Lower leg skin (tissue), 4 donors: ENCODE data around the gene DHCR7. TPM values are rescaled to one million over a fixed set of nuclear protein-coding genes. Genes with fewer than 3 reads are reported as not detected.
A peak's percentile ranks its signal among the peaks of the same experiment; 100 is the strongest.

Experiments
- DNase-seq, 2 donors: peaks; one replicate each; pipeline ENCODE4 v3.0.0-alpha.2; 2019; ENCODE audit warnings: low spot score in 2 of 2
- H3K4me3 ChIP-seq: fragments of 200-600 bp; sonication (generic); 2 replicates; pipeline ENCODE4 v1.5.1; 2017; ENCODE audit warnings: mild to moderate bottlenecking, low read depth; ENCODE audit not compliant: poor library complexity, severe bottlenecking
- POLR2A ChIP-seq, 2 donors: fragments of 450-650 bp; IDR thresholded peaks; one replicate each; pipeline ENCODE4 v1.6.1; 2016 to 2017; ENCODE audit warnings: antibody characterized with exemption in 2 of 2, mild to moderate bottlenecking in 1 of 2, moderate library complexity in 1 of 2
- WGBS, 2 donors: methylation state at CpG; one replicate each; pipeline ENCODE4 v1.1.5; 2018; 5-methylcytosine and 5-hydroxymethylcytosine counted together
- intact Hi-C: fragments of 100-400 bp; cut with DNase I; formaldehyde crosslinking; loops from one replicate; pipeline ENCODE4 v1.15.0; 2023; ENCODE audit warnings: low total_unique reads
- total RNA-seq, 4 donors: library from RNA; depleted of rRNA; stranded (reverse); fragments of >200 nt; gene quantifications; one replicate each; pipeline ENCODE4 v1.1.0, GENCODE V29; 2016
- TF ChIP-seq, protein P1 (sequence below), 3 donors: fragments of 450-650 bp; IDR thresholded peaks; one replicate each; pipeline ENCODE4 v1.5.1; 2016; ENCODE audit warnings: antibody characterized with exemption in 3 of 3, mild to moderate bottlenecking in 3 of 3, moderate library complexity in 2 of 3

The DHCR7 gene, protein sequence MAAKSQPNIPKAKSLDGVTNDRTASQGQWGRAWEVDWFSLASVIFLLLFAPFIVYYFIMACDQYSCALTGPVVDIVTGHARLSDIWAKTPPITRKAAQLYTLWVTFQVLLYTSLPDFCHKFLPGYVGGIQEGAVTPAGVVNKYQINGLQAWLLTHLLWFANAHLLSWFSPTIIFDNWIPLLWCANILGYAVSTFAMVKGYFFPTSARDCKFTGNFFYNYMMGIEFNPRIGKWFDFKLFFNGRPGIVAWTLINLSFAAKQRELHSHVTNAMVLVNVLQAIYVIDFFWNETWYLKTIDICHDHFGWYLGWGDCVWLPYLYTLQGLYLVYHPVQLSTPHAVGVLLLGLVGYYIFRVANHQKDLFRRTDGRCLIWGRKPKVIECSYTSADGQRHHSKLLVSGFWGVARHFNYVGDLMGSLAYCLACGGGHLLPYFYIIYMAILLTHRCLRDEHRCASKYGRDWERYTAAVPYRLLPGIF
- 100 to 1,000 TPM in 2 of 4 donors, 10 to 100 TPM in 2; 45.2 to 142 (median 89.0) TPM for total RNA-seq

DNA sequence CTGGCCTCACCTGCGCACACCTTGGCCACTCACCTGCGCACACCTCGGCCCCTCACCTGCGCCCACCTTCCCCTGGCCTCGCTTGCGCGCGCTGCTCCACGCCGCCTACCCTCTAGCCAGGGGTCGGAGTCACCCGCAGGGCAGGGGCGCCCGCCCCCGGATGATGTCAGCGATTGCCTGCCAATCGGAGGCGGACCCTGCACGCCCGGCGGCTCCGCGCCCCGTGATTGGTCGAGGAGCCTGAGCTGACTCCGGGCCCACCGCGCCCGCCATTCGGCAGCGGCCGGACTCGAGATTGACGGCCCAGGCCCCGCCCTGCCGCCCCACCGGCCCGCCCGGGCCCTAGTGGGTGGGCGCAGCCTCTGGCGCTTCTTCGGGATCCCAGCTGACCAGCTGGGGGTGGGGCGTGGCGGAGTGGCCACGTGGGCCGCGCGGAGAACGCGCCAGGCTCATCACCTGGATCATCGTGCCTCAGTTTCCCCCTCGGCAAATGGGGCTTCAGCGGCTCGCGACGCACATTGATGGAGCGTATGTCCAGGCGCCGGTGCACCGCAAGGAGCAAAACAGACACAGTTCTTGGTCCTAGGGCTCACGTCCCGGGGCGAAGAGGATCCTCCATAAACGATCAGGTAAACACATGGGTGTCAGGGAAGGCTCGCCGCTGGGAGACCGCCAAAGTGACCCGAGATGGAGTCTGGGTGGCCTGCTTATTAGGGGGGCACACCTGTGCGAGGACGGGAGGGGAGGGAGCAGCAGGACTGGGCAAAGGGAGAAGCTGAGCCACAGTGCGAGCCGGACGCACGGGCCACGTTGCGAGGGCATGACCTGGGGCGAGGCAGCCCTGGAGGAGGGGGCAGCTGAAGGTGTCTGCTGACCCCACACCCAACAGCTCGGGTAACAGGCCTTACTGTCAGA is at the start of gene DHCR7:
TSS of gene DHCR7 (minus strand) at position 137 of the 915 bp plus-strand sequence. CDS start 3,441 bp downstream, outside the sequence.
- peak within 1 kb of the TSS; percentile 36 for H3K4me3 ChIP-seq
- intact Hi-C loops, result no loop called here
- TF ChIP-seq POLR2A (IDR thresholded peaks at IDR 0.05), result no peak
- TF ChIP-seq, protein P1, sequence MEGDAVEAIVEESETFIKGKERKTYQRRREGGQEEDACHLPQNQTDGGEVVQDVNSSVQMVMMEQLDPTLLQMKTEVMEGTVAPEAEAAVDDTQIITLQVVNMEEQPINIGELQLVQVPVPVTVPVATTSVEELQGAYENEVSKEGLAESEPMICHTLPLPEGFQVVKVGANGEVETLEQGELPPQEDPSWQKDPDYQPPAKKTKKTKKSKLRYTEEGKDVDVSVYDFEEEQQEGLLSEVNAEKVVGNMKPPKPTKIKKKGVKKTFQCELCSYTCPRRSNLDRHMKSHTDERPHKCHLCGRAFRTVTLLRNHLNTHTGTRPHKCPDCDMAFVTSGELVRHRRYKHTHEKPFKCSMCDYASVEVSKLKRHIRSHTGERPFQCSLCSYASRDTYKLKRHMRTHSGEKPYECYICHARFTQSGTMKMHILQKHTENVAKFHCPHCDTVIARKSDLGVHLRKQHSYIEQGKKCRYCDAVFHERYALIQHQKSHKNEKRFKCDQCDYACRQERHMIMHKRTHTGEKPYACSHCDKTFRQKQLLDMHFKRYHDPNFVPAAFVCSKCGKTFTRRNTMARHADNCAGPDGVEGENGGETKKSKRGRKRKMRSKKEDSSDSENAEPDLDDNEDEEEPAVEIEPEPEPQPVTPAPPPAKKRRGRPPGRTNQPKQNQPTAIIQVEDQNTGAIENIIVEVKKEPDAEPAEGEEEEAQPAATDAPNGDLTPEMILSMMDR (IDR thresholded peaks at IDR 0.05), result no peak
- 4 to 5% methylated on average over 47 to 61 of the region's 78 CpGs for WGBS, 2 donors
- peak; percentile 78 to 98 for DNase-seq

DNA sequence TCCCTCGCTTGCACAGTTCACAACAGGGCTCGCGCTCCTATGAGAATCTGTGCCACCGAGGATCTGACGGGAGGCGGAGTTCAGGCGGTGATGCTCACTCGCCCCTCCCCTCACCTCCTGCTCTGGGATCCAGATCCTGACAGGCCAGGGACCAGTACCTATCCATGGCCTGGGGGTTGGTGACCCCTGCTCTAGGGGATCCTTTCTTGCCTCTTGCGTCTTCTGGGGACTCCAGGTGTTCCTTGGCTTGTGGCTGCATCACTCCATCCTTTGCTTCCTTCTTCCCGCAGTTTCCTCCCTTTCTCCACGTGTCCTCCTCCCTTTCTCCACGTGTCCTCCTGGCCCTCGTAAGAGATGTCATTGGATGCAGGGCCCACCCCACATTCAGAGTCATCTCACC is 48.2 kb upstream of the DHCR7 start:
- intact Hi-C loops, result no loop called here
- 97 to 100% methylated on average over 12 to 13 of the region's 13 CpGs for whole genome bisulfite sequencing, 2 donors
- no peak for TF ChIP-seq POLR2A (IDR thresholded peaks at IDR 0.05)
- TF ChIP-seq, protein P1 (IDR thresholded peaks at IDR 0.05), result no peak
- no peak overlapping the region for H3K4me3 ChIP-seq
- peak in 1 of 2 donors; percentile 39 for DNase-seq

DNA sequence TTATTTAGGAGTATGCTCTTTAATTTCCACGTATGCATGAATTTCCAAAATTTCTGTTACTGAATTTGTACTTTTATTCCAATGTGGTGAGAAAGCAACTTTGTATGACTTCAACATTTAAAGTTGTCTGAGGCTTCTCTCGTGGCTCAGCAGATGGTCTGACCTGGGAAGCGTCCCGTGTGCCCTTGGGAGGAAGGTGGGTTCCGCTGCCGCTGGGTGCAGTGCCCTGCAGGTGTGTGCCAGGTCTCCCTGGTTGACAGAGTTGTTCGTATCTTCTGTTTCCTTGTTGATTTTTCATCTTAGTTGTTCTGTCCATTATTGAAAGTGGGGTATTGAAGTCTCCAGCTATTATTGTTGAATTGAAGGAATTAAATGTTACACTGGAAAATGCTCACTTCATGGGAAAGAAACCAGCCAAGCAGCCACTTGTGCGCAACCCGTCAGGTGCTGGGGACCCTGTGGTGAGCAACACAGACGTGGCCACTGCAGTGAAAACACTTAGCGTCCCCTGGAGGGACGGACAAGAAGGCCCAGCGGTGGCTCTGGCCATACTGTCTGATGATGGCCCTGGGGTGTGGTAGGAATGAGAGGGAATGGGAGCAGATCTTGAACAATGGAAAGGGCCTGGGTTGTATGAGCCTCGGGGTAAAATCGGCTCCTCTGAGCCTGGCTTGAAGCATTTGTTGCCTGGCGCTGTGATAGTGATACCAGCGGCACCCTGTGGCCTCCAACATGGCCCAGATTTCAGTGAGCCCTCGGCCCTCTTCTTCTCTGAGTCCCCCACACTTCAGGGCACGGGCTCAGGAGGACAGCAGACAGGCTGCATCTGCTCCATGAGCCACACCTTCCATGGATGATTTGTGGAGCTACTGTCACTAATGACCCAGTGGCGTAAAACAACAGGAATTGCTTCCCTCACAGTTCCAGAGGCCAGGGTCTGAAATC is 47.4 kb upstream of the DHCR7 start:
- TF ChIP-seq, protein P1 (IDR thresholded peaks at IDR 0.05), result no peak
- no peak for TF ChIP-seq POLR2A (IDR thresholded peaks at IDR 0.05)
- peak in 1 of 2 donors; percentile 66 for DNase-seq
- WGBS, 2 donors, result 95 to 96% methylated on average over 19 to 20 of the region's 20 CpGs
- intact Hi-C loops, result no loop called here
- H3K4me3 ChIP-seq, result no peak overlapping the region

DNA sequence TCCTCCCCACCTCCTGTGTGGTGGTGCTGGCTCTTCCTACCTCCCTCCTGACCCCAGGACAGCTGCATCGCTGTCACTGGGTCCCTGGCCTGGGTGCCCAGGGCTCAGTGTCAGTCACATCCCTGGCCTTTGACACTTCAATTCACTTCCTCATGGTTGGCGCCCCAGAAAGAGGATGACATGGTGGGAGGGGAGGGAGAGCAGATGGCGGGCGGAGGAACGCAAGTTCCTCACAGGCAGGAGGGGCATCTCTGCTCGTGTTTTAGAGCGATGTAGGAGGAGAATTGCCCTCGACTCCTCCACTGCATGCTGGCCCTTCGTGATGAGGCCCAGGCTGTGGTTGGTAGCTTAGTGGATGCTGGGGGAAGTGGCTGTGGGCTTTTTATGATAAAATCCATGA is 43.7 kb upstream of the DHCR7 start:
- intact Hi-C loops, result no loop called here
- 89 to 92% methylated on average over 9 of the region's 9 CpGs for WGBS, 2 donors
- H3K4me3 ChIP-seq, result no peak overlapping the region
- TF ChIP-seq, protein P1 (IDR thresholded peaks at IDR 0.05), result no peak
- TF ChIP-seq POLR2A (IDR thresholded peaks at IDR 0.05), result no peak
- DNase-seq, result peak in 1 of 2 donors; percentile 64

DNA sequence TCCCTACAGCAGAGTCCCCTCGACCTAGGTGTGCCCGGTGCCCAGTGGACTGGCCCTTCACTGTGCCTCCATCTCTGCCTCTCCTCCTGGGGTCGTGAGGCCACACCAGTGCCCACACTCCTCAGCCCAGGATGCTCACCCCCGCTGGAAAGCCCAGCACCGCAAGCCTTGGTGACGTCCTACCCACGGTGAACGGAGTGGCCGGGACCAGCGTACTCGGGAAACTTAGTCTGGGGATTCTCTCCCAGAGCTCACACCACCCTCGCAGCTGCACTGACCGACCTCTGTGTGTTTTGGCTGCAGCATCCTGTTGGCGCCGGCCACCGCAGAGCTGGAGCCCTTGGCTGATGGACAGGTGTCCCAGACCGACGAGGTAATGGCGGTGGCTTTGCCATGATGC is 43.3 kb upstream of the DHCR7 start:
- intact Hi-C loops, result no loop called here
- TF ChIP-seq, protein P1 (IDR thresholded peaks at IDR 0.05), result no peak
- TF ChIP-seq POLR2A (IDR thresholded peaks at IDR 0.05), result no peak
- no peak overlapping the region for H3K4me3 ChIP-seq
- WGBS, 2 donors, result 94 to 98% methylated on average over 17 to 19 of the region's 19 CpGs
- DNase-seq, result peak in 1 of 2 donors; percentile 64
